Calu3 (cell line): ENCODE measurements around the gene ALAS2. TPM values are rescaled to one million over a fixed set of nuclear protein-coding genes. Genes with fewer than 3 reads are reported as not detected.
A peak's percentile ranks its signal among the peaks of the same experiment; 100 is the strongest.

ENCODE experiments used
- BruUV-seq: library from RNA; stranded (reverse); fragments of 400-500 nt; replicated peaks from 2 replicates; lab custom pipeline; 2021; lab: Mats Ljungman, UMichigan
- CTCF ChIA-PET: fragments of 300-600 bp; sonication (Branson Sonifier 250); formaldehyde crosslinking; loops from one replicate; lab custom pipeline; 2022; ENCODE audit warnings: antibody characterized with exemption; lab: Charles Lee
- DNase-seq: peaks from one replicate; pipeline ENCODE4 v3.0.0; 2022
- H3K27ac Mint-ChIP-seq: one replicate; pipeline ENCODE4 v1.8.0; 2022; ENCODE audit warnings: mixed read lengths; ENCODE audit not compliant: unreplicated experiment
- H3K27me3 Mint-ChIP-seq: one replicate; pipeline ENCODE4 v1.8.0; 2022; ENCODE audit warnings: mixed read lengths; ENCODE audit not compliant: unreplicated experiment
- H3K36me3 Mint-ChIP-seq: one replicate; pipeline ENCODE4 v1.8.0; 2022; ENCODE audit warnings: mild to moderate bottlenecking, moderate library complexity, mixed read lengths; ENCODE audit not compliant: insufficient read depth, unreplicated experiment
- H3K4me1 Mint-ChIP-seq: one replicate; pipeline ENCODE4 v1.8.0; 2022; ENCODE audit warnings: mild to moderate bottlenecking, low read depth, mixed read lengths; ENCODE audit not compliant: unreplicated experiment
- H3K4me3 Mint-ChIP-seq: one replicate; pipeline ENCODE4 v1.8.0; 2022; ENCODE audit warnings: mild to moderate bottlenecking, low read depth, moderate library complexity, mixed read lengths; ENCODE audit not compliant: unreplicated experiment
- H3K9me3 Mint-ChIP-seq: one replicate; pipeline ENCODE4 v1.8.0; 2022; ENCODE audit warnings: low read depth, mixed read lengths; ENCODE audit not compliant: unreplicated experiment
- CTCF ChIP-seq: fragments of 200-600 bp; IDR thresholded peaks from one replicate; pipeline ENCODE4 v1.8.0; 2022; ENCODE audit warnings: antibody characterized with exemption; ENCODE audit not compliant: unreplicated experiment
- intact Hi-C: fragments of 100-400 bp; cut with micrococcal nuclease; formaldehyde crosslinking; loops from one replicate; pipeline ENCODE4 v1.10.0; 2022; ENCODE audit not compliant: unreplicated experiment
- total RNA-seq: library from RNA; stranded (reverse); gene quantifications from 2 replicates; pipeline ENCODE4 v1.2.3, GENCODE V29; 2022

The ALAS2 gene
- total RNA-seq, 1 experiment from 2014 or later, result not detected

DNA sequence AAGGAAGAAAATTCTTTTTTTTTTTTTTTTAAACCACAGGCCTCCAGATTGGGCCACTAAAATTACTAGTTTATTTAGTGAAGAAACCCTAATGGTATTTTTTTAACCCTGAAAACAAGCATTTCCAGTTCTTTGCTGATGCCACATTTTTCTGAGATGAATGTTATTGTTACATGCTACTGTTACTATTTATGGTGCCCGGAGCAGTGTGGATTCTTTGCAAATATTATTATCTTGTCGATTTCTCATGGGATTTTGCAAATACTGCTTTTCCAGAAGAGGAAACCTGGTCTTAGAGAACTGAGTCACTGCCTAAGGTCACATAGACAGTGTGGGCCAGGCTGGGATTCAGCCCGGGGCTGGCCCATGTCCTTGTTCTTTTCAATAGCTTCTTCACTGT is 8.7 kb upstream of the ALAS2 start:
- H3K27ac Mint-ChIP-seq, result no peak overlapping the region
- H3K9me3 Mint-ChIP-seq, result no peaks in the 10 kb centered on the region
- BruUV-seq, result no TSS peak
- no peaks in the 10 kb centered on the region for H3K36me3 Mint-ChIP-seq
- intact Hi-C loops, result loop anchor here (10.0 kb wide), 1 partner anchor 55 kb away; no protein-coding TSS in a partner anchor
- no peaks in the 10 kb centered on the region for H3K4me1 Mint-ChIP-seq
- no peak for TF ChIP-seq CTCF
- no peak overlapping the region for H3K4me3 Mint-ChIP-seq
- CTCF ChIA-PET, result no interaction called here
- no peak for DNase-seq
- H3K27me3 Mint-ChIP-seq, result no peaks in the 10 kb centered on the region

DNA sequence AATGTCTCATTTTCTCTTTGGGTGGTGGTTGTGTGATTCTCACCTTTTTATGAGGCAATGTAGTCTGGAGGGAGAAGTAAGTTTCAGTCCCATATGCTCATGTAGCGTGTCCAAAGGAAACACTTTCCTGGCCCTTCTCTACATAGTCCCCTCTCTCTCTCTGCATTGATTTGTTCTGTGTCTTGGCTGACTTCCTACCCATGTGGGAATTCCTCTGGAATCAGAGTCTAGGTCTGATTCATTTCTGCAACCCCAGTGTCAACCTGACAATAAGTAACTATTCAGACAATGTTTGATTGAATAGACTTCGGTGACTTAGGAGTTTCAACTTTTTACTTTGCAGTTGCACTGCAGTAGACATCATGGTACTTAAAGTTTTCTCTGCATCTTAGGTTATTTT is 2.7 kb upstream of the ALAS2 start:
- H3K36me3 Mint-ChIP-seq, result peaks cover 9% of the 10 kb centered on the region
- no peaks in the 10 kb centered on the region for H3K9me3 Mint-ChIP-seq
- no peak for TF ChIP-seq CTCF
- CTCF ChIA-PET, result no interaction called here
- peaks cover 21% of the 10 kb centered on the region for H3K4me1 Mint-ChIP-seq
- H3K27ac Mint-ChIP-seq, result peak overlapping the region; percentile 63
- H3K27me3 Mint-ChIP-seq, result no peaks in the 10 kb centered on the region
- intact Hi-C loops, result loop anchor here (10.0 kb wide), 1 partner anchor 49 kb away; no protein-coding TSS in a partner anchor
- H3K4me3 Mint-ChIP-seq, result peak overlapping the region; percentile 57
- DNase-seq, result peak; percentile 16
- no TSS peak for BruUV-seq

- no peak for TF ChIP-seq CTCF
- no TSS peak for BruUV-seq
- H3K27me3 Mint-ChIP-seq, result no peaks in the 10 kb centered on the region
- H3K36me3 Mint-ChIP-seq, result peaks cover 9% of the 10 kb centered on the region
- intact Hi-C loops, result no loop called here
- H3K4me1 Mint-ChIP-seq, result peaks cover 33% of the 10 kb centered on the region
- DNase-seq, result no peak
- no peaks in the 10 kb centered on the region for H3K9me3 Mint-ChIP-seq
- CTCF ChIA-PET, result no interaction called here
- H3K4me3 Mint-ChIP-seq, result no peak overlapping the region
- no peak overlapping the region for H3K27ac Mint-ChIP-seq
Measured at GRCh38 chrX:55029291-55029690, 1.5 kb downstream of the ALAS2 start.

- no peaks in the 10 kb centered on the region for H3K9me3 Mint-ChIP-seq
- no peaks in the 10 kb centered on the region for H3K27me3 Mint-ChIP-seq
- no peak for DNase-seq
- BruUV-seq, result no TSS peak
- no peak overlapping the region for H3K27ac Mint-ChIP-seq
- intact Hi-C loops, result no loop called here
- TF ChIP-seq CTCF, result no peak
- H3K4me3 Mint-ChIP-seq, result no peak overlapping the region
- peaks cover 33% of the 10 kb centered on the region for H3K4me1 Mint-ChIP-seq
- H3K36me3 Mint-ChIP-seq, result peaks cover 8% of the 10 kb centered on the region
- CTCF ChIA-PET, result no interaction called here
Measured at GRCh38 chrX:55028611-55029010, 2.2 kb downstream of the ALAS2 start.
